Keratinocyte (primary cell): Measurements from ENCODE around the gene DCTD.

Experiments
- CTCF ChIP-seq, 3 experiments: IDR thresholded peaks in 1 of 3; conservative IDR thresholded peaks in 1 of 3; optimal IDR thresholded peaks in 1 of 3; 2 replicates in 2 of 3; 3 replicates in 1 of 3; pipeline versions ENCODE3 to v1.5.1; 2011; ENCODE audit warnings: low read length in 3 of 3, mild to moderate bottlenecking in 3 of 3, moderate library complexity in 2 of 3, control low read depth in 1 of 3, inconsistent platforms in 1 of 3; ENCODE audit not compliant: insufficient read depth in 2 of 3; ENCODE audit errors: extremely low read depth in 1 of 3
- EZH2 ChIP-seq: IDR thresholded peaks from one replicate; pipeline ENCODE4 v1.6.1; 2012; ENCODE audit warnings: inconsistent platforms, mild to moderate bottlenecking, low read length, moderate library complexity

- TF ChIP-seq CTCF (optimal IDR thresholded peaks at IDR 0.05 in 1 of 3, IDR thresholded peaks at IDR 0.05 in 1 of 3, conservative IDR thresholded peaks at IDR 0.05 in 1 of 3; ENCODE audit: extremely low read depth in 1 of 3, insufficient read depth in 2 of 3, low read length in 3 of 3) (no peak), EZH2 (no peak)
Measured at GRCh38 chr4:182886768-182887167, 30.4 kb downstream of the DCTD start.
